HepG2 (cell line): ENCODE measurements around the gene CMAS. TPM values are rescaled to one million over a fixed set of nuclear protein-coding genes. Genes with fewer than 3 reads are reported as not detected.

ENCODE experiments used
- ATAC-seq: fragments of 200-7000 bp; cut with Tn5 transposase; 3 replicates; pipeline ENCODE4 v1.9.1; 2020; ENCODE audit warnings: mild to moderate bottlenecking, moderate library complexity
- BruUV-seq: library from RNA; stranded (reverse); fragments of 400-500 nt; replicated peaks from 2 replicates; lab custom pipeline; 2021; lab: Mats Ljungman, UMichigan
- CTCF ChIA-PET: fragments of 300-600 bp; formaldehyde crosslinking; extraction: SDS; loops from one replicate; lab custom pipeline; 2021; ENCODE audit warnings: low total read pairs, inconsistent platforms, low intra/inter-chr PET ratio; lab: Yijun Ruan, JAX
- POLR2A ChIA-PET: fragments of 350-600 bp; sonication (Branson Sonifier 250); formaldehyde crosslinking; loops from one replicate; lab custom pipeline; 2020; ENCODE audit warnings: antibody characterized with exemption, inconsistent platforms; lab: Yijun Ruan, JAX
- DNase-seq: peaks from one replicate; pipeline ENCODE4 v3.0.0-alpha.2; 2015; ENCODE audit warnings: low spot score
- FAIRE-seq: peaks from 3 replicates; lab custom pipeline; 2011; peaks lifted over from hg19 to GRCh38; lab: Jason Lieb, UNC
- H2AFZ ChIP-seq: one replicate; pipeline ENCODE4 v1.6.1; 2011; ENCODE audit warnings: low read length, inconsistent platforms
- H3K27ac ChIP-seq: fragments of 300-600 bp; 3 replicates; pipeline ENCODE4 v1.8.0; 2011; ENCODE audit warnings: mixed run types, mild to moderate bottlenecking, mixed read lengths, low read length, inconsistent platforms; ENCODE audit not compliant: insufficient read depth; ENCODE audit errors: extremely low read length
- H3K27me3 ChIP-seq, 2 experiments: fragments of 200-600 bp in 1 of 2; 2 replicates in 1 of 2; 3 replicates in 1 of 2; pipeline versions ENCODE4 v1.6.0 to v1.8.0; 2011; ENCODE audit warnings: low read length in 2 of 2, mild to moderate bottlenecking in 2 of 2, moderate library complexity in 2 of 2, inconsistent platforms in 1 of 2; ENCODE audit not compliant: insufficient read depth in 2 of 2, control insufficient read depth in 1 of 2
- H3K36me3 ChIP-seq, 2 experiments: fragments of 200-600 bp in 1 of 2; replicated peaks in 1 of 2; 2 replicates in 1 of 2; 3 replicates in 1 of 2; pipeline versions ENCODE4 v1.5.1 to v1.8.0; 2011; ENCODE audit warnings: low read length in 2 of 2, inconsistent platforms in 1 of 2; ENCODE audit not compliant: insufficient read depth in 2 of 2, control insufficient read depth in 1 of 2
- H3K4me1 ChIP-seq: 2 replicates; pipeline ENCODE4 v1.5.1; 2012; ENCODE audit warnings: low read length, inconsistent platforms; ENCODE audit not compliant: insufficient read depth
- H3K4me2 ChIP-seq: 2 replicates; pipeline ENCODE4 v1.6.0; 2011; ENCODE audit warnings: low read depth, low read length, inconsistent platforms
- H3K4me3 ChIP-seq, 3 experiments: fragments of 200-600 bp in 1 of 3; sonication (generic), shearing (Covaris generic) in 1 of 3; replicated peaks in 1 of 3; 2 replicates each; pipeline ENCODE4 v1.5.1; 2011 to 2016; ENCODE audit warnings: low read length in 3 of 3, inconsistent platforms in 2 of 3, low read depth in 2 of 3, mild to moderate bottlenecking in 2 of 3, control low read depth in 1 of 3, mixed read lengths in 1 of 3; ENCODE audit not compliant: insufficient read depth in 1 of 3
- H3K79me2 ChIP-seq: one replicate; pipeline ENCODE4 v1.6.1; 2011; ENCODE audit warnings: low read length, inconsistent platforms; ENCODE audit not compliant: insufficient read depth
- H3K9ac ChIP-seq: 2 replicates; pipeline ENCODE4 v1.6.0; 2011; ENCODE audit warnings: mild to moderate bottlenecking, low read depth, low read length, inconsistent platforms; ENCODE audit not compliant: insufficient read depth
- H3K9me3 ChIP-seq: 2 replicates; pipeline ENCODE4 v1.5.1; 2012; ENCODE audit warnings: mild to moderate bottlenecking, low read length
- H4K20me1 ChIP-seq: 2 replicates; pipeline ENCODE4 v1.6.0; 2011; ENCODE audit warnings: inconsistent platforms, mild to moderate bottlenecking, low read length, moderate library complexity; ENCODE audit not compliant: insufficient read depth
- AGO2 ChIP-seq: fragments of 200-400 bp; formaldehyde crosslinking; optimal IDR thresholded peaks from 2 replicates; pipeline ENCODE3; 2017; ENCODE audit warnings: mild to moderate bottlenecking, low read depth, low read length, moderate library complexity
- ATF6 ChIP-seq: sonication (generic); formaldehyde crosslinking; conservative IDR thresholded peaks from 2 replicates; pipeline ENCODE4 v1.4.0; 2020; ENCODE audit warnings: missing genetic modification reagents
- ESRRA ChIP-seq: sonication (generic); formaldehyde crosslinking; IDR thresholded peaks from 2 replicates; pipeline ENCODE4 v1.5.1; 2020; ENCODE audit warnings: mild to moderate bottlenecking, low read depth, missing genetic modification reagents
- HES4 ChIP-seq: sonication (generic); formaldehyde crosslinking; IDR thresholded peaks from 2 replicates; pipeline ENCODE4 v1.9.0; 2021; ENCODE audit warnings: mild to moderate bottlenecking, missing genetic modification reagents, borderline replicate concordance
- HMG20B ChIP-seq: conservative IDR thresholded peaks from 2 replicates; pipeline ENCODE4 v1.6.1; 2016; ENCODE audit warnings: missing genetic modification reagents, missing compliant biosample characterization
- MTA1 ChIP-seq: sonication (generic); formaldehyde crosslinking; IDR thresholded peaks from 2 replicates; pipeline ENCODE4 v1.4.0; 2020; ENCODE audit warnings: missing genetic modification reagents, mild to moderate bottlenecking, borderline replicate concordance
- ZBTB4 ChIP-seq: sonication (generic); formaldehyde crosslinking; IDR thresholded peaks from 2 replicates; pipeline ENCODE4 v1.4.0; 2020; ENCODE audit warnings: missing genetic modification reagents, mild to moderate bottlenecking, borderline replicate concordance
- ZNF318 ChIP-seq: sonication (generic); formaldehyde crosslinking; IDR thresholded peaks from 2 replicates; pipeline ENCODE4 v1.4.0; 2020; ENCODE audit warnings: mild to moderate bottlenecking, missing genetic modification reagents
- ZNF501 ChIP-seq: sonication (generic); formaldehyde crosslinking; IDR thresholded peaks from 2 replicates; pipeline ENCODE4 v1.5.1; 2020; ENCODE audit warnings: mild to moderate bottlenecking, moderate library complexity, missing genetic modification reagents
- ZNF510 ChIP-seq: sonication (generic); formaldehyde crosslinking; IDR thresholded peaks from 2 replicates; pipeline ENCODE4 v1.4.0; 2020; ENCODE audit warnings: low read depth, mild to moderate bottlenecking, missing genetic modification reagents
- WGBS: methylation state at CpG from one replicate; pipeline ENCODE4 v1.1.6; 2017; ENCODE audit warnings: low lambda C conversion rate; 5-methylcytosine and 5-hydroxymethylcytosine counted together
- in situ Hi-C: cut with HindIII; loops from 2 replicates; pipeline ENCODE4 v1.10.0; 2017; ENCODE audit warnings: low pct_unique_long_range_greater_than_20kb; ENCODE audit not compliant: extremely low pct_ligation_motif_present
- intact Hi-C: fragments of 100-400 bp; cut with micrococcal nuclease; formaldehyde crosslinking; loops from one replicate; pipeline ENCODE4 v1.10.0; 2022; ENCODE audit not compliant: unreplicated experiment
- polyA plus RNA-seq, 8 experiments: library from polyadenylated mRNA; depleted of rRNA in 3 of 8; stranded (reverse) in 7 of 8; unstranded in 1 of 8; fragments of >200 nt; fragmentation: Illumina TruSeq in 4 of 8; extraction: Trizol in 4 of 8; gene quantifications; 2 replicates each; pipeline versions ENCODE4 v1.2.1 to v1.2.3, GENCODE V29; 2011 to 2016; ENCODE audit warnings: low read depth in 4 of 8, missing spikeins in 1 of 8, mixed read lengths in 1 of 8; ENCODE audit not compliant: insufficient read depth in 1 of 8
- total RNA-seq, 5 experiments: library from RNA; depleted of rRNA; stranded (reverse); fragments of >200 nt; fragmentation: Illumina TruSeq; extraction: Trizol; gene quantifications; 2 replicates each; pipeline ENCODE4 v1.2.3, GENCODE V29; 2016; ENCODE audit warnings: low read depth in 1 of 5

Gene CMAS
- total and polyA plus RNA-seq, 2 of the 13 experiments (the other 11 are each of a cell fraction or from before 2014, with no cell fraction given) = 14.0 to 21.3 TPM

- no peak for ATAC-seq
- no peaks in the 10 kb centered on the region for H3K36me3 ChIP-seq
Observed at GRCh38 chr12:22002430-22002829, 43.6 kb upstream of the CMAS start.

More at GRCh38 chr12:22002430-22002829, 43.6 kb upstream of the CMAS start:
- POLR2A ChIA-PET = no interaction called here
- BruUV-seq = no TSS peak
- Histone ChIP-seq H3K27me3 (no peaks in the 10 kb centered on the region), H3K27ac (no peak overlapping the region), H3K4me3 (no peak overlapping the region), H3K79me2 (no peaks in the 10 kb centered on the region), H3K4me1 (no peaks in the 10 kb centered on the region), H4K20me1 (no peaks in the 10 kb centered on the region), H3K9ac (no peak overlapping the region), H3K9me3 (no peaks in the 10 kb centered on the region), H2AFZ (no peak overlapping the region), H3K4me2 (no peak overlapping the region)
- intact Hi-C loops = no loop called here
- FAIRE-seq = no peak
- WGBS = 19% methylated on average over 3 of the region's 3 CpGs
- in situ Hi-C loops = no loop called here
- no peak for DNase-seq
- CTCF ChIA-PET = no interaction called here
- TF ChIP-seq ATF6 (CRISPR knock-in tag) (no peak), ZNF318 (no peak), HES4 (CRISPR knock-in tag) (no peak), ZNF501 (no peak), AGO2 (no peak), ESRRA (CRISPR knock-in tag) (no peak), MTA1 (no peak), HMG20B (CRISPR knock-in tag) (no peak), ZBTB4 (CRISPR knock-in tag) (no peak), ZNF510 (CRISPR knock-in tag) (no peak)
